Coronary artery (tissue), 2 donors: ENCODE data around the gene ST8SIA1.
"Not testable (repeated sequence)": the region's sequence is repeated elsewhere in the genome, so short reads cannot be mapped to it uniquely, and the experiment has no call there.

Experiments used
- DNase-seq: peaks from one replicate; pipeline ENCODE4 v3.0.0-alpha.2; 2017; ENCODE audit warnings: low spot score
- H3K27ac ChIP-seq, 2 donors: fragments of 200-600 bp; sonication (generic); one replicate each; pipeline ENCODE4 v1.5.1; 2016 to 2019
- H3K4me3 ChIP-seq: fragments of 200-600 bp; sonication (generic); 2 replicates; pipeline ENCODE4 v1.5.1; 2016; ENCODE audit warnings: mild to moderate bottlenecking, moderate library complexity
- TF ChIP-seq, protein P1 (sequence below): fragments of 200-600 bp; sonication (generic); IDR thresholded peaks from one replicate; pipeline ENCODE4 v1.5.1; 2019; ENCODE audit warnings: antibody characterized with exemption

Gene ST8SIA1

GRCh38 chr12:22163594-22163993 is 170.9 kb downstream of the ST8SIA1 start:
- DNase-seq: no peak
- TF ChIP-seq, protein P1, sequence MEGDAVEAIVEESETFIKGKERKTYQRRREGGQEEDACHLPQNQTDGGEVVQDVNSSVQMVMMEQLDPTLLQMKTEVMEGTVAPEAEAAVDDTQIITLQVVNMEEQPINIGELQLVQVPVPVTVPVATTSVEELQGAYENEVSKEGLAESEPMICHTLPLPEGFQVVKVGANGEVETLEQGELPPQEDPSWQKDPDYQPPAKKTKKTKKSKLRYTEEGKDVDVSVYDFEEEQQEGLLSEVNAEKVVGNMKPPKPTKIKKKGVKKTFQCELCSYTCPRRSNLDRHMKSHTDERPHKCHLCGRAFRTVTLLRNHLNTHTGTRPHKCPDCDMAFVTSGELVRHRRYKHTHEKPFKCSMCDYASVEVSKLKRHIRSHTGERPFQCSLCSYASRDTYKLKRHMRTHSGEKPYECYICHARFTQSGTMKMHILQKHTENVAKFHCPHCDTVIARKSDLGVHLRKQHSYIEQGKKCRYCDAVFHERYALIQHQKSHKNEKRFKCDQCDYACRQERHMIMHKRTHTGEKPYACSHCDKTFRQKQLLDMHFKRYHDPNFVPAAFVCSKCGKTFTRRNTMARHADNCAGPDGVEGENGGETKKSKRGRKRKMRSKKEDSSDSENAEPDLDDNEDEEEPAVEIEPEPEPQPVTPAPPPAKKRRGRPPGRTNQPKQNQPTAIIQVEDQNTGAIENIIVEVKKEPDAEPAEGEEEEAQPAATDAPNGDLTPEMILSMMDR: no peak
- Histone ChIP-seq H3K27ac (no peak overlapping the region), H3K4me3 (no peak overlapping the region)

GRCh38 chr12:22160396-22161003 is 174.0 kb downstream of the ST8SIA1 start:
- Histone ChIP-seq H3K4me3 (no peak overlapping the region), H3K27ac (no peak overlapping the region)
- TF ChIP-seq, protein P1: no peak
- no peak for DNase-seq

GRCh38 chr12:22149286-22149685 is 185.2 kb downstream of the ST8SIA1 start:
- H3K4me3 ChIP-seq, H3K27ac ChIP-seq, DNase-seq: not testable (repeated sequence)

- not testable (repeated sequence) for H3K27ac ChIP-seq, DNase-seq, H3K4me3 ChIP-seq
Measured at GRCh38 chr12:22146686-22147085, 187.8 kb downstream of the ST8SIA1 start.
